Activated CD8-positive, alpha-beta T cell treated with anti-CD3 and anti-CD28 coated beads, Interleukin-2, amount 10 ng/mL, durations not matched to agents 7 days and 5 days (primary cell): ENCODE data around the gene SLC38A8. TPM values are rescaled to one million over a fixed set of nuclear protein-coding genes. Genes with fewer than 3 reads are reported as not detected.

ENCODE experiments used
- ATAC-seq: fragments of 150-1000 bp; cut with Tn5 transposase; one replicate; pipeline ENCODE4 v1.10.0; 2021; ENCODE audit warnings: moderate library complexity
- CTCF ChIA-PET: fragments of 350-600 bp; sonication (Branson Sonifier 250); formaldehyde crosslinking; loops from one replicate; lab custom pipeline; 2021; ENCODE audit warnings: antibody characterized with exemption; lab: Charles Lee
- POLR2A ChIA-PET: fragments of 350-600 bp; sonication (Branson Sonifier 250); formaldehyde crosslinking; loops from one replicate; lab custom pipeline; 2021; ENCODE audit warnings: antibody characterized with exemption; lab: Charles Lee
- DNase-seq: peaks from one replicate; pipeline ENCODE4 v3.0.0-alpha.2; 2020
- H3K27ac Mint-ChIP-seq: one replicate; pipeline ENCODE4 v1.8.0; 2021; ENCODE audit warnings: mild to moderate bottlenecking, mixed read lengths
- H3K27me3 Mint-ChIP-seq: one replicate; pipeline ENCODE4 v1.8.0; 2021; ENCODE audit warnings: low read depth, mixed read lengths
- H3K36me3 Mint-ChIP-seq: one replicate; pipeline ENCODE4 v1.8.0; 2021; ENCODE audit warnings: low read depth, mixed read lengths
- H3K4me1 Mint-ChIP-seq: one replicate; pipeline ENCODE4 v1.8.0; 2021; ENCODE audit warnings: low read depth, mixed read lengths
- H3K4me3 Mint-ChIP-seq: one replicate; pipeline ENCODE4 v1.8.0; 2021; ENCODE audit warnings: mild to moderate bottlenecking, mixed read lengths
- H3K9me3 Mint-ChIP-seq: one replicate; pipeline ENCODE4 v1.8.0; 2022; ENCODE audit warnings: mixed read lengths; ENCODE audit not compliant: insufficient read depth
- total RNA-seq, 2 experiments: library from RNA; stranded (reverse); gene quantifications; one replicate each; pipeline ENCODE4 v1.2.3, GENCODE V29; 2021

The SLC38A8 gene
- total RNA-seq, 2 experiments from 2014 or later = not detected

- CTCF ChIA-PET = no interaction called here
- Mint-ChIP-seq H3K4me3 (no peak overlapping the region), H3K36me3 (peaks cover 11% of the 10 kb centered on the region), H3K27ac (no peak overlapping the region), H3K4me1 (no peaks in the 10 kb centered on the region), H3K9me3 (no peaks in the 10 kb centered on the region), H3K27me3 (peaks cover 11% of the 10 kb centered on the region)
- POLR2A ChIA-PET = no interaction called here
- DNase-seq (no peak), ATAC-seq (no peak)
Observed at GRCh38 chr16:84048270-84048669, 5.7 kb upstream of the SLC38A8 start.

DNA sequence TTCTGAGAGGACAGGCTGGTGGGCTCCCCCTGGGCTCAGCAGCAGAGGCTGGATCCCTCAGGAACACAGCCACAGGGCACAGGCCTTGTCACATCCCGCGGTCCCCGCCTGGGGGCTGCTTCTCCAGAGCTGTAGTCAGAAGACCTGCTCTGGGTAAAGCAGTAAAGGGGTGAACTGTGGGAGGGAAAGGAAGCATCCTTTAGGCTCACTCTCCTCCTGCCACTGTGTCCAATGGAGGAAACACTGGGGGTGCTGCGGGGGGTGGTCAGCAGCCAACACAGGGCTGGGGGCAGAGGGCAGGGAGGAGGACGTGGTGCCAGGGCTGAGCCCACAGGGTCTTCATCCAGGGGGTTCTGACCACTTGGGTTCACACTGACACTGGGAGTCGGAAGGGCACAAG, 5.0 kb upstream of the SLC38A8 start:
- no peak for DNase-seq
- ATAC-seq = no peak
- ChIA-PET POLR2A (no interaction called here), CTCF (no interaction called here)
- Mint-ChIP-seq H3K36me3 (peaks cover 4% of the 10 kb centered on the region), H3K4me1 (no peaks in the 10 kb centered on the region), H3K4me3 (no peak overlapping the region), H3K27me3 (peaks cover 11% of the 10 kb centered on the region), H3K27ac (no peak overlapping the region), H3K9me3 (no peaks in the 10 kb centered on the region)

GRCh38 chr16:84047206-84047605, 4.6 kb upstream of the SLC38A8 start:
- no peak overlapping the region for H3K4me3 Mint-ChIP-seq
- ChIA-PET CTCF (no interaction called here), POLR2A (no interaction called here)
- no peak overlapping the region for H3K27ac Mint-ChIP-seq
- no peaks in the 10 kb centered on the region for H3K4me1 Mint-ChIP-seq
- no peak for ATAC-seq
- H3K27me3 Mint-ChIP-seq = peaks cover 14% of the 10 kb centered on the region
- no peaks in the 10 kb centered on the region for H3K9me3 Mint-ChIP-seq
- DNase-seq = no peak
- peaks cover under 1% of the 10 kb centered on the region for H3K36me3 Mint-ChIP-seq

DNA sequence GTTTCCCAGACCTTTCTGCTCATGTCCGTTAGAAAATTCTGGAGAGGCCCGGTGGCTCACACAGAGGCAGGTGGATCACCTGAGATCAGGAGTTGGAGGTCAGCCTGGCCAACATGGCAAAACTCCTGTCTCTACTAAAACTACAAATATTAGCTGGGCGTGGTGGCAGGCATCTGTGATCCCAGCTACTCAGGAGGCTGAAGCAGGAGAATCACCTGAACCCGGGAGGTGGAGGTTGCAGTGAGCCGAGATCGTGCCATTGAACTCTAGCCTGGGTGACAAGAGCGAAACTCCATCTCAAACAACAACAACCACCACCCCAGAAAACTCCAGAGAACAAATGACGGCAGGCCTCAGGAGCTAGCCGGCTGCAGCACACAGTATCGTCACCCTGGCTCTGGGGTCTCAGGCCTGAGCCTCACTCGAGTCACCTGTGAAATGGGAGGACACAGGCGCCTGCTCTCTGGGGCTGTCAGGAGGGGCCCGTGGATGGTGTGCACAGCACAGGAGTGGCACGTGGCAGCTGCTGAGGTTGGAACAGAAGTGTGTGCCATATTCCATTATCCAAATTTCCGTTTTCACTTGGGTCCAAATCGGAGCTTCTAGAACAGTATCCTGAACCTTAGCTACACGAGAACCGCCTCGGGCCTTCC, 3.3 kb upstream of the SLC38A8 start:
- ChIA-PET CTCF (no interaction called here), POLR2A (no interaction called here)
- no peaks in the 10 kb centered on the region for H3K4me1 Mint-ChIP-seq
- no peak for ATAC-seq
- DNase-seq = no peak
- H3K36me3 Mint-ChIP-seq = no peaks in the 10 kb centered on the region
- no peak overlapping the region for H3K27ac Mint-ChIP-seq
- no peaks in the 10 kb centered on the region for H3K9me3 Mint-ChIP-seq
- H3K4me3 Mint-ChIP-seq = no peak overlapping the region
- peaks cover 14% of the 10 kb centered on the region for H3K27me3 Mint-ChIP-seq

DNA sequence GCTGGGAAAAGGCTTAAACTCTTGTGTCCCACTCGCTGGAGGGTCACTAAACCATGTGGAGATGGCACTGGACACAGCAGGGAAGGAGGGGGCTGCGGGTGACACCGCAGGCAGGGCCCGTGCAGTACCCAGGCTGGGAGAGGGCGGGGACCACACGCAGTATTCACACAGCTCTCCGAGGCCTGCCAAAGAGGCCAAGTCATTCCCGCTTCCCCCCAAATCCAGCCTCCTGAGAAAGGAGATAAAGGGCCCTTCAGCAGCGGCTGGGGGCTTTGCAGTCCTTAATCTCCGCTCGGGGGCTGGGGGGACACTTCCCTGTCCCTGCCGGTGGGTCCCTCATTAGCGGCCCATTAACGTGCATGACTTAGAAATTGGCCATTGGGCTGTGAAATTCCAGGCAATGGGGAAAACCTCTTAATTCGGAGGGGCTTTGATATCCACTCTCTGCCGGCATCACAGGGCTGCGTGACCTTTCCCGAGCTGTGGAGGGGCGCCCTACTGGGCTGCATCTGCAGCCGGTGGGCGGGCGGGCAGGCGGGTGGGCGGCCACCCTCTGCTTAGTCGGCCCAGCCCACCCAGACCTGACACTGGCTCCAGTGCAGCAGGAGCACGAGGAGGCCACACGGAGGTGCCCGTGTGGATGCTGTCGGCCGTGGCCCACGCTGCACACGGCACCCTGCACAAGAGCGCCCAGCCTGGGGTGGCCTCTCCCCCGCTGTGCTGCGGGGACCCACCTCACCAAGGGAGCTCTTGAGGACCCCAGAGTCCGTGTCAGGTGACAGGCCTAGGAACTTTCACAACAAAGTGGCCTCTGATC, 2.6 kb upstream of the SLC38A8 start:
- Mint-ChIP-seq H3K9me3 (no peaks in the 10 kb centered on the region), H3K27me3 (peaks cover 14% of the 10 kb centered on the region), H3K4me3 (no peak overlapping the region), H3K4me1 (no peaks in the 10 kb centered on the region), H3K27ac (no peak overlapping the region), H3K36me3 (no peaks in the 10 kb centered on the region)
- ChIA-PET CTCF (no interaction called here), POLR2A (no interaction called here)
- ATAC-seq (no peak), DNase-seq (no peak)

DNA sequence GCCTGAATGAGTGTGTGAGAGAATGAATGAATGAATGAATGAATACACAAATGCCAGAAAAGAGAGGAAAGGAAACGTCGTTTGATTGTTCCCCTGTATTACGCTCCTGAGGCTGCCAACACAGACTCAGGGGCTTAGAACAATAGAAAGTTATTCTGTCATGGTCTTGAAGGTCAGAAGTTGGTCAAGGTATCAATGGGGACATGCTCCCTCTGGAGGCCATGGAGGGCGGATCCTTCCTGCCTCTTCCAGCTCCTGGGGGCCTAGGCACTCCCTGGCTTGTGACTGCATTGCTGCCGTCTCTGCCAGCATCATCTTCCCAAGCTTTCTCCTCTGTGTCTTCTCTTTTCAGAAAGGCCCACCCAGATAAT, 1.5 kb upstream of the SLC38A8 start:
- DNase-seq = no peak
- peaks cover 14% of the 10 kb centered on the region for H3K27me3 Mint-ChIP-seq
- ChIA-PET CTCF (interaction anchor here (0.9 kb wide), 1 partner anchor 29 kb away, joined by 3 read pairs; no protein-coding TSS in a partner anchor), POLR2A (no interaction called here)
- no peaks in the 10 kb centered on the region for H3K36me3 Mint-ChIP-seq
- no peaks in the 10 kb centered on the region for H3K9me3 Mint-ChIP-seq
- no peak for ATAC-seq
- H3K4me3 Mint-ChIP-seq = no peak overlapping the region
- no peak overlapping the region for H3K27ac Mint-ChIP-seq
- no peaks in the 10 kb centered on the region for H3K4me1 Mint-ChIP-seq

DNA sequence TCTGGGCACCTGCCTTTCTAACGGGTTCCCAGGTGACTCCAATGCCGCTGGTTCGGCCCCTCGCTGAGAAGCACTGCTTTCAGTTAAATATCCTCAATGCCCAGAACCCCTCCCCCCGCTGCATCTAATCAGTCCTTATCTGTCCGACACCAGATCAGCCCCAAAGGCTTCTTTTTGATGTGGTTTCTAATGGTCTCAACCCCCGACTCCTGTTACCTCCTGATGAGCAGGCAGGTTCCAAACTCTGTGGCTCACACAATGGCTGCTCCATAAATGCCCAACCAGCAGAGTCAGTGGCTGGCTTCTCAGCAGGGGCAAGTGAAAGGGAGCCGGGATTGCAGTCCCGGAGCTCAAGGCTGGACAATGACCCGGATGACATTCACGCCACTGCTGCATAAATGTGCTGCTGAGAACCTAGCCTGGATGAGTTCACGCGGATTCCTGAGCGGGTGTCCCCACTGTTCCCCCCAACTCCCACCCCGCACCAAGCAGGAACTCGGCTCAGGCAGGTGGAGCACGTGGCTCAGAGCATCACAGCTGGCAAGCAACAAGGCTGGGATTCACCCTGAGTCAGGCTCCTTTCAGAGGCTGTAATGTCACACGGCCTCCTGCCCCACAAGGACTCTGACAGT, 1.0 kb upstream of the SLC38A8 start:
- ChIA-PET POLR2A (no interaction called here), CTCF (interaction anchor here (0.9 to 1.0 kb wide), 2 partner anchors 22 to 29 kb away, joined by 3 read pairs; no protein-coding TSS in a partner anchor)
- H3K27me3 Mint-ChIP-seq = peaks cover 14% of the 10 kb centered on the region
- no peak overlapping the region for H3K27ac Mint-ChIP-seq
- no peak for ATAC-seq
- H3K36me3 Mint-ChIP-seq = no peaks in the 10 kb centered on the region
- no peaks in the 10 kb centered on the region for H3K4me1 Mint-ChIP-seq
- no peak overlapping the region for H3K4me3 Mint-ChIP-seq
- no peaks in the 10 kb centered on the region for H3K9me3 Mint-ChIP-seq
- no peak for DNase-seq

DNA sequence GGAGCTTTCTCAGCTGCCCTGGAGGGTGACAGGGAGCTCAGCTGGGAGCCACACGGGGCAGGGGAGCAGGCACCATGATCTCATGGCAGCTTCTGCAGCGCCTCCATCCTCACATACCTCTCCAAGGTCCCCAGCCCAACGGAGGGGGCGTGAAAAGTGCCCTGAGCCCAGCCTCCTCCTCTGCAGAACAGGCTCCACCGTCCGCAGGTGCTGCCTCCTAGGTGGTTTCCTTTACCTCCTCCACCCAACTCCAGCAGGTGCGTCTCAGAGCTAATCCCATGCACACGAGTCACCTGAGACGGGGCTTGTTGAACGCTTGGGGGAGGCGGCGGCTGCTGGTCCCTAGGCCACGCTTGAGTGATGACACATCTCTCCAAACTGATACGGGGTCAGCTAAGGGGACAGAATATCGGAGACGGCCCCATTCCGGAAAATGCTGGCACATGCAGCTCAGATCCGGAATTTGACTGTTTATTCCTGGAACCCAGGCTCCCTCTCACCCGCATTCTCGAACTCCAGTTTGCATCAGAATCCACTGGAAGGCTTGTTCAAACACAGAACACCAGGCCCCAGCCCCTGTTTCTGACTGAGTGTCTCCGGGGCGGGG, 387 bp upstream of the SLC38A8 start:
- Mint-ChIP-seq H3K4me1 (no peaks in the 10 kb centered on the region), H3K4me3 (no peak overlapping the region), H3K9me3 (no peaks in the 10 kb centered on the region), H3K27me3 (peaks cover 14% of the 10 kb centered on the region), H3K27ac (no peak overlapping the region), H3K36me3 (no peaks in the 10 kb centered on the region)
- ATAC-seq = no peak
- ChIA-PET CTCF (interaction anchor here (1.0 kb wide), 1 partner anchor 23 kb away, joined by 3 read pairs; no protein-coding TSS in a partner anchor), POLR2A (no interaction called here)
- no peak for DNase-seq

- DNase-seq (no peak), ATAC-seq (no peak)
- Mint-ChIP-seq H3K36me3 (no peaks in the 10 kb centered on the region), H3K27me3 (peaks cover 14% of the 10 kb centered on the region), H3K4me3 (no peak overlapping the region), H3K9me3 (no peaks in the 10 kb centered on the region), H3K4me1 (no peaks in the 10 kb centered on the region), H3K27ac (no peak overlapping the region)
- ChIA-PET CTCF (interaction anchor here (1.3 to 1.4 kb wide), 2 partner anchors 19 to 85 kb away, joined by 4 read pairs; no protein-coding TSS in a partner anchor), POLR2A (no interaction called here)
Observed at GRCh38 chr16:84041881-84042280, 714 bp downstream of the SLC38A8 start.

DNA sequence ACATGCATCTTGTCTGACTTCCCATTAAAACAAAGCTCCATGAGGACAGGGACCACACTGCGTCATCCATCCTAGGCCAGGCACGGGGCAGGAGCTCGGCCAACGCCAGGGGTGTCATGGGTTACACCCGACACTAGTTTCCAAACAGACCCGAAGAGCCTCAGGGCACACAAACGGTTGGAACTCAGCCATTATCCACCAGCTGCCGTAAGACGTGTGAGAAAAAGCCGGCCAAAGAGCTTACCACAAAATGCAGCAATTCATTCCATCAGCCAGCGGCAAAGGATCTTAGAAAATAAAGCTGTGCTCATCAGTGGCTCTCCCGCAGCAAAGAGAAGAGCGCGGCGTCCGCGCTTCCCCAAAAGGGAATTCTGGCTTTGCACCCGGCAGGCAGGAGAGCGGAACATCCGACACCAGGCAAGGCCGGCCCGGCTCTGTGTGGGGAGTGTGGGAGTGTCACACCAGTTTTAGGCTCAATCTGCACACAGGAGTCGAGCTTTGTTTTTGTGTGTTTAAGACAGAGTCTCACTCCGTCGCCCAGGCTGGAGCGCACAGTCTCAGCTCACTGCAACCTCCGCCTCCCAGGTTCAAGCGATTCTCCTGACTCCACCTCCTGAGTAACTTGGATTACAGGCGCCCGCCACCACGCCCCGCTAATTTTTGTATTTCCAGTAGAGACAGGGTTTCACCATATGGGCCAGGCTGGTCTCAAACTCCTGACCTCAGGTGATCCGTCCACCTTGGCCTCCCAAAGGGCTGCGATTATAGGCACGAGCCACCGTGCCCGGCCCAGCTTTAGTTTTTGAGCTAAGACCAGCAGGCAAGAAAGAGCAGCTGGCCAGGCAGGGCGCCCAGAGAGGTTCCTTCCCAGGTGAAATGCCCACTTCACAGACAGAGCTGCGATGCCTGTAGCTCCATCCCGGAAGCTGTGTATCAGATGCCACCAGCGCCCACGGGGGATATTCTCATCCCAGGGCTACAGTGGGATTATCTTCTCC, 1.5 kb downstream of the SLC38A8 start:
- H3K36me3 Mint-ChIP-seq = no peaks in the 10 kb centered on the region
- H3K9me3 Mint-ChIP-seq = peaks cover 3% of the 10 kb centered on the region
- ChIA-PET POLR2A (no interaction called here), CTCF (interaction anchor here (1.3 to 1.4 kb wide), 2 partner anchors 20 to 84 kb away, joined by 4 read pairs; no protein-coding TSS in a partner anchor)
- H3K27ac Mint-ChIP-seq = no peak overlapping the region
- peaks cover 14% of the 10 kb centered on the region for H3K27me3 Mint-ChIP-seq
- DNase-seq (no peak), ATAC-seq (no peak)
- no peak overlapping the region for H3K4me3 Mint-ChIP-seq
- H3K4me1 Mint-ChIP-seq = no peaks in the 10 kb centered on the region
